GM12878 (cell line): Measurements from ENCODE around the gene APOLD1. TPM values are rescaled to one million over a fixed set of nuclear protein-coding genes. Genes with fewer than 3 reads are reported as not detected.

Experiments
- ATAC-seq: fragments of 200-7000 bp; cut with Tn5 transposase; 3 replicates; pipeline ENCODE4 v1.9.1; 2020; ENCODE audit warnings: mild to moderate bottlenecking, moderate library complexity
- BruUV-seq: library from RNA; stranded (reverse); fragments of 400-500 nt; replicated peaks from 2 replicates; lab custom pipeline; 2021; lab: Mats Ljungman, UMichigan
- CTCF ChIA-PET: fragments of 300-600 bp; sonication (Branson Sonifier 250); formaldehyde crosslinking; extraction: SDS; loops from one replicate; lab custom pipeline; 2021; ENCODE audit warnings: inconsistent platforms; lab: Yijun Ruan, JAX
- POLR2A ChIA-PET: fragments of 350-600 bp; formaldehyde crosslinking; extraction: SDS; loops from one replicate; lab custom pipeline; 2021; ENCODE audit warnings: inconsistent platforms; lab: Charles Lee
- RAD21 ChIA-PET: fragments of 300-600 bp; sonication (Branson Sonifier 250); formaldehyde crosslinking; loops from one replicate; lab custom pipeline; 2023; ENCODE audit warnings: antibody characterized with exemption; ENCODE audit not compliant: unreplicated experiment; lab: Charles Lee
- SMC1A ChIA-PET: fragments of 300-600 bp; sonication (Branson Sonifier 250); formaldehyde crosslinking; loops from one replicate; lab custom pipeline; 2023; ENCODE audit not compliant: unreplicated experiment, uncharacterized antibody; lab: Charles Lee
- DNase-seq: peaks from one replicate; pipeline ENCODE4 v3.0.0-alpha.2; 2011; ENCODE audit warnings: low read depth, low spot score
- FAIRE-seq: peaks from 3 replicates; lab custom pipeline; 2011; peaks lifted over from hg19 to GRCh38; lab: Jason Lieb, UNC
- H2AFZ ChIP-seq: 2 replicates; pipeline ENCODE4 v1.6.0; 2011; ENCODE audit warnings: low read depth, low read length, control low read depth; ENCODE audit not compliant: control insufficient read depth
- H3K27ac ChIP-seq: 2 replicates; pipeline ENCODE4 v1.5.1; 2011; ENCODE audit warnings: control low read depth; ENCODE audit not compliant: control insufficient read depth, insufficient read depth
- H3K27me3 ChIP-seq, 2 experiments: replicated peaks in 1 of 2; 2 replicates each; pipeline versions ENCODE4 v1.6.0 to v1.6.1; 2011; ENCODE audit warnings: low read length in 1 of 2; ENCODE audit not compliant: control insufficient read depth in 2 of 2, insufficient read depth in 2 of 2
- H3K36me3 ChIP-seq, 2 experiments: 2 replicates each; pipeline ENCODE4 v1.5.1; 2011; ENCODE audit warnings: low read length in 1 of 2; ENCODE audit not compliant: control insufficient read depth in 2 of 2, insufficient read depth in 2 of 2
- H3K4me1 ChIP-seq: 2 replicates; pipeline ENCODE4 v1.6.1; 2011; ENCODE audit warnings: mild to moderate bottlenecking, low read length, moderate library complexity, mixed read lengths; ENCODE audit not compliant: control insufficient read depth, insufficient read depth
- H3K4me2 ChIP-seq: 2 replicates; pipeline ENCODE4 v1.6.0; 2011; ENCODE audit warnings: control low read depth; ENCODE audit not compliant: control insufficient read depth, insufficient read depth
- H3K4me3 ChIP-seq: fragments of 200-600 bp; sonication (generic); 2 replicates; pipeline ENCODE4 v1.5.1; 2016
- H3K79me2 ChIP-seq: 2 replicates; pipeline ENCODE4 v1.6.0; 2011; ENCODE audit warnings: low read length; ENCODE audit not compliant: control insufficient read depth, insufficient read depth
- H3K9ac ChIP-seq: 2 replicates; pipeline ENCODE4 v1.8.0; 2011; ENCODE audit warnings: low read length, control low read depth, mixed read lengths; ENCODE audit not compliant: control insufficient read depth, insufficient read depth
- H3K9me3 ChIP-seq: replicated peaks from 3 replicates; pipeline ENCODE4 v1.5.1; 2011; ENCODE audit warnings: mild to moderate bottlenecking, low read length; ENCODE audit not compliant: control insufficient read depth, insufficient read depth
- H4K20me1 ChIP-seq: 2 replicates; pipeline ENCODE4 v1.6.0; 2011; ENCODE audit not compliant: control insufficient read depth, insufficient read depth
- ASH2L ChIP-seq: fragments of 300-600, 200-600 bp; sonication (generic); IDR thresholded peaks from 2 replicates; pipeline ENCODE4 v1.6.1; 2017; ENCODE audit warnings: low read depth, mild to moderate bottlenecking, borderline replicate concordance
- CHD2 ChIP-seq: IDR thresholded peaks from 2 replicates; pipeline ENCODE4 v1.6.1; 2011; ENCODE audit warnings: low read depth, low read length, improper control_type of control experiment, borderline replicate concordance
- CHD4 ChIP-seq: fragments of 200-600 bp; sonication (generic); IDR thresholded peaks from 2 replicates; pipeline ENCODE4 v1.6.1; 2016; ENCODE audit warnings: mild to moderate bottlenecking
- EGR1 ChIP-seq, 2 experiments: IDR thresholded peaks; 1 replicate in 1 of 2; 2 replicates in 1 of 2; pipeline ENCODE4 v1.6.1; 2011 to 2012; ENCODE audit warnings: low read depth in 2 of 2, low read length in 2 of 2, borderline replicate concordance in 1 of 2, mild to moderate bottlenecking in 1 of 2, moderate library complexity in 1 of 2
- HCFC1 ChIP-seq: fragments of 150-350 bp; IDR thresholded peaks from 2 replicates; pipeline ENCODE4 v1.6.1; 2014; ENCODE audit warnings: low read length
- IKZF2 ChIP-seq, 2 experiments: fragments of 450-650 bp; IDR thresholded peaks; 2 replicates each; pipeline ENCODE4 v1.6.1; 2017; ENCODE audit warnings: mild to moderate bottlenecking in 2 of 2, moderate library complexity in 2 of 2
- KAT2A ChIP-seq: conservative IDR thresholded peaks from 2 replicates; pipeline ENCODE4 v1.6.1; 2011; ENCODE audit warnings: low read depth, low read length; ENCODE audit not compliant: control insufficient read depth
- RB1 ChIP-seq: fragments of 450-650 bp; formaldehyde crosslinking; IDR thresholded peaks from 2 replicates; pipeline ENCODE4 v1.6.1; 2017; ENCODE audit warnings: mild to moderate bottlenecking, borderline replicate concordance
- RELA ChIP-seq: fragments of 450-650 bp; IDR thresholded peaks from 2 replicates; pipeline ENCODE4 v1.8.0; 2014; ENCODE audit warnings: borderline replicate concordance; ENCODE audit not compliant: partially characterized antibody
- SPI1 ChIP-seq: IDR thresholded peaks from 2 replicates; pipeline ENCODE4 v1.6.1; 2011; ENCODE audit warnings: low read depth, mild to moderate bottlenecking, low read length, moderate library complexity, borderline replicate concordance; ENCODE audit not compliant: insufficient read depth
- YY1 ChIP-seq: IDR thresholded peaks from 2 replicates; pipeline ENCODE4 v1.6.1; 2011; ENCODE audit warnings: low read depth, mild to moderate bottlenecking, low read length
- ZNF24 ChIP-seq: fragments of 450-650 bp; IDR thresholded peaks from 2 replicates; pipeline ENCODE4 v1.6.1; 2017; ENCODE audit warnings: antibody characterized with exemption, mild to moderate bottlenecking
- WGBS: methylation state at CpG from one replicate; pipeline ENCODE4 v1.1.6; 2016; ENCODE audit warnings: low lambda C conversion rate; ENCODE audit not compliant: insufficient replicate concordance, insufficient coverage; ENCODE audit errors: missing lambda C conversion rate; 5-methylcytosine and 5-hydroxymethylcytosine counted together
- in situ Hi-C: fragments of 300-500 bp; cut with MboI; formaldehyde crosslinking; loops from 9 replicates; pipeline ENCODE4 v1.14.3; 2018; ENCODE audit warnings: mixed read lengths
- intact Hi-C: fragments of 100-400 bp; cut with micrococcal nuclease; formaldehyde crosslinking; loops from one replicate; pipeline ENCODE4 v1.14.2; 2022; ENCODE audit not compliant: unreplicated experiment
- polyA plus RNA-seq, 11 experiments: library from polyadenylated mRNA; depleted of rRNA in 4 of 11; unstranded in 6 of 11; stranded (reverse) in 5 of 11; fragments of >200 nt; fragmentation: Nextera tagmentation in 4 of 11; fragmentation: Illumina TruSeq in 1 of 11; extraction: Ambion mirVana in 4 of 11; extraction: Trizol in 1 of 11; gene quantifications; 1 replicate in 1 of 11; 2 replicates in 10 of 11; pipeline versions ENCODE4 v1.2.1 to v1.2.3, GENCODE V29; 2011 to 2016; ENCODE audit warnings: inconsistent platforms in 2 of 11, missing spikeins in 2 of 11, low read depth in 1 of 11
- total RNA-seq, 4 experiments: library from RNA; depleted of rRNA in 3 of 4; stranded (reverse); fragments of >200 nt in 3 of 4; fragmentation: Illumina TruSeq in 1 of 4; extraction: Trizol in 1 of 4; gene quantifications; 2 replicates each; pipeline versions ENCODE4 v1.2.1 to v1.2.3, GENCODE V29; 2013 to 2021
- TF ChIP-seq, protein P1 (sequence below): IDR thresholded peaks from 2 replicates; pipeline ENCODE4 v1.6.1; 2011; ENCODE audit warnings: low read depth, low read length, improper control_type of control experiment, borderline replicate concordance

APOLD1 gene
- total and polyA plus RNA-seq, 10 of the 15 experiments (the other 5 are each of a cell fraction or from before 2014, with no cell fraction given): 1.1 to 8.9 (median 4.2) TPM

DNA sequence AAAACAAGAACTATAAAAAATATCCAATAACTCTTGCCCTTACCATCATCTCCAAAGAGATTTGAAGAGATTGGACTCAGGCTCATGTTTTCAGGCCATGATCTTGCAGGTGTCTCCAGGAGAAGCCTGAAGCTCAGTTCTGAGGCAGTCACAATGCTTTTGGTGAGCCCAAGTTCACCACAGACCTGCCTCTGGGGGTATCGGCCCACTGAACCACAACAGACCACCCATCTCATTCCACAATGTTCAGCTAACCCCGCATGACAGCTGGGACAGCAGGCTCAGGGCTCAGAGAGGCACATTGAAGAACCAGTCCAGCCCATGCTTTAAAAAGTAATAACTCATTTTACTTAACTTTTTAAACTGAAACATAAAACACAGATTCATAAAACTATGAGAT, 28.3 kb upstream of the APOLD1 start:
- FAIRE-seq: no peak
- Histone ChIP-seq H3K4me1 (no peaks in the 10 kb centered on the region; the same call in 1 of the 2 replicates), H3K4me3 (no peak overlapping the region), H3K9me3 (no peaks in the 10 kb centered on the region), H2AFZ (no peak overlapping the region), H3K9ac (no peak overlapping the region), H3K27ac (no peak overlapping the region), H4K20me1 (no peaks in the 10 kb centered on the region), H3K4me2 (no peak overlapping the region), H3K27me3 (no peaks in the 10 kb centered on the region), H3K79me2 (no peaks in the 10 kb centered on the region), H3K36me3 (0 out of 4 replicates have a peak, but pooled peaks cover 0 to 2% of the 10 kb centered on the region in 2 experiments)
- in situ Hi-C loops: no loop called here
- intact Hi-C loops: no loop called here
- WGBS: 46% methylated on average over 2 of the region's 2 CpGs
- ChIA-PET CTCF (interaction anchor here (0.8 kb wide), 1 partner anchor 21 kb away, joined by 3 read pairs; no protein-coding TSS in a partner anchor), SMC1A (no interaction called here), RAD21 (interaction anchor here (0.9 kb wide), 1 partner anchor 20 kb away, joined by 3 read pairs; no protein-coding TSS in a partner anchor), POLR2A (no interaction called here)
- no peak for DNase-seq
- no peak for ATAC-seq
- TF ChIP-seq SPI1: no peak
- TF ChIP-seq HCFC1: no peak
- TF ChIP-seq RELA: no peak
- no peak for TF ChIP-seq CHD4
- no peak for TF ChIP-seq EGR1 (IDR thresholded peaks at IDR 0.05; ENCODE audit: borderline replicate concordance in 1 of 2, low read depth in 2 of 2, low read length in 2 of 2)
- no peak for TF ChIP-seq IKZF2 (IDR thresholded peaks at IDR 0.05)
- TF ChIP-seq RB1: no peak
- TF ChIP-seq KAT2A: no peak
- TF ChIP-seq, protein P1, sequence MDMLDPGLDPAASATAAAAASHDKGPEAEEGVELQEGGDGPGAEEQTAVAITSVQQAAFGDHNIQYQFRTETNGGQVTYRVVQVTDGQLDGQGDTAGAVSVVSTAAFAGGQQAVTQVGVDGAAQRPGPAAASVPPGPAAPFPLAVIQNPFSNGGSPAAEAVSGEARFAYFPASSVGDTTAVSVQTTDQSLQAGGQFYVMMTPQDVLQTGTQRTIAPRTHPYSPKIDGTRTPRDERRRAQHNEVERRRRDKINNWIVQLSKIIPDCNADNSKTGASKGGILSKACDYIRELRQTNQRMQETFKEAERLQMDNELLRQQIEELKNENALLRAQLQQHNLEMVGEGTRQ: no peak
- no peak for TF ChIP-seq YY1
- no peak for TF ChIP-seq ZNF24
- TF ChIP-seq CHD2: no peak
- TF ChIP-seq ASH2L: no peak
- BruUV-seq: no TSS peak
